ELR (cell line): Measurements from ENCODE around the gene PER1.
"Not testable (repeated sequence)": the region's sequence is repeated elsewhere in the genome, so short reads cannot be mapped to it uniquely, and the experiment has no call there.

Source experiments
- DNase-seq: peaks from one replicate; pipeline ENCODE4 v3.0.0-alpha.2; 2015; ENCODE audit warnings: low read depth

Gene PER1

GRCh38 chr17:8173056-8173870, 21.1 kb upstream of the PER1 start:
- DNase-seq, result peak; percentile 99

GRCh38 chr17:8170186-8170585, 18.0 kb upstream of the PER1 start:
- DNase-seq, result not testable (repeated sequence)

DNA sequence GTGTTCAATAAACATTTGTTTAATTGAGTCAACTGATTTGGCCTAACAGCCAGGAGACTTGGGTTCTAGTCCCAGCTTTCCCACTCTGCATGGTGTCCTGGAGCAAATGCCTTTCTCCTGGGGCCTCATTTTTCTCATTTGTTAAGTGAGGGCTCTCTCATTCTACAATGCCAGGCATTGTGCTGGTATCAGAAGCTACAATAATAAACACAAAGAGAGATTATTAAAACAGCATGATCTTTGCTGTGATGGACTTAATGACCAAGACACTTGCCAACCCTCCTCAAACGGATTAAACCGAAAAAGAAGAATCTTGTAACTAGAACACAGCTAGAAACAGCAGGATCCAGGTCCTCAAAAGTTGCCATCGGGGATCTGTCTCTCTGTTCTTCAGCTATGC, 15.3 kb upstream of the PER1 start:
- DNase-seq, result no peak

GRCh38 chr17:8166731-8167130, 14.5 kb upstream of the PER1 start:
- no peak for DNase-seq

- no peak for DNase-seq
Observed at GRCh38 chr17:8164815-8165131, 12.6 kb upstream of the PER1 start.

DNA sequence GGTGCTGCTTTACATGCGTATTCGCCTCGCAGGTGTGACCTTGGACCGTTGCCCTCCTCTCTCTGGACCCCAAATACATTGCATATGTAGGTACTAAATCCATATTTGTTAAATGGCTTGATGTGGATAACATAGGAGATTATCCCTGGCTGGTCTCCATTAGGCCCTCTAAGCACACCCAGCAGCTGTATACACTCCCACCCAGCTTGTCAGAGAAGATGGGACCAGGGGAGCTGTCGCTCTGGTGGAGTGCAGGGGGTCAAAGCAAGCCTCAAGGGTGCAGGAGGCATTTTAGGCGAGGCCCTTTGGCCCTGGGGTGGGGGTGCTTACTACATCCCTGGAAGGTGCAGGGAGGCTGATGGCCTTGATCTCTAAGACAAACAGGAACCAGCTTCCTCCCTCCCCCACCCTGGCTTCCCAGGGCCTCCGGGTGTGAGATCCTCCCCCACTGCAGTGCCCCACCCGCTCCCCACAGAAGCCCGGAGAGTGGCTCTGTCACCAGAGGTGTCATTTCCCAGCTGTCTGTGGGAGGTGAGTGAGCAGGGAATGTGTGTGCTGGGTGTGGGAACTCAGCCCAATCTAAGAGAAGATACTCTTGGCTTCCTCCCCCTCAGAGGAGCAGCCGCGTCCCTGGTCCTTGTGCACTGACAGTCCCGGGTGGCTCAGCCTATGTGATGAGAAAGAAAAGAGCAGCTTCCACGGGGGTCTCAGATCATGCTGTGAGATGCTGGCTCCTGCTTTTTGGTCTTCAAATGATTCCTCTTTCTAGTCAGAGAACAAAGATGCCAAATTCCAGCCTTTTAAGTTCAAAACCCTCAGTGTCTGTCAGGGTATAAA, 12.0 kb upstream of the PER1 start:
- peak; percentile 50 for DNase-seq

GRCh38 chr17:8162997-8163977, 11.1 kb upstream of the PER1 start:
- DNase-seq, result peak; percentile 28

- peak; percentile 78 for DNase-seq
Observed at GRCh38 chr17:8162233-8162996, 10.2 kb upstream of the PER1 start, which contains the start of gene VAMP2. Gene VAMP2 (minus strand): TSS chr17:8162948. CDS start chr17:8162879, 69 bp downstream.

DNA sequence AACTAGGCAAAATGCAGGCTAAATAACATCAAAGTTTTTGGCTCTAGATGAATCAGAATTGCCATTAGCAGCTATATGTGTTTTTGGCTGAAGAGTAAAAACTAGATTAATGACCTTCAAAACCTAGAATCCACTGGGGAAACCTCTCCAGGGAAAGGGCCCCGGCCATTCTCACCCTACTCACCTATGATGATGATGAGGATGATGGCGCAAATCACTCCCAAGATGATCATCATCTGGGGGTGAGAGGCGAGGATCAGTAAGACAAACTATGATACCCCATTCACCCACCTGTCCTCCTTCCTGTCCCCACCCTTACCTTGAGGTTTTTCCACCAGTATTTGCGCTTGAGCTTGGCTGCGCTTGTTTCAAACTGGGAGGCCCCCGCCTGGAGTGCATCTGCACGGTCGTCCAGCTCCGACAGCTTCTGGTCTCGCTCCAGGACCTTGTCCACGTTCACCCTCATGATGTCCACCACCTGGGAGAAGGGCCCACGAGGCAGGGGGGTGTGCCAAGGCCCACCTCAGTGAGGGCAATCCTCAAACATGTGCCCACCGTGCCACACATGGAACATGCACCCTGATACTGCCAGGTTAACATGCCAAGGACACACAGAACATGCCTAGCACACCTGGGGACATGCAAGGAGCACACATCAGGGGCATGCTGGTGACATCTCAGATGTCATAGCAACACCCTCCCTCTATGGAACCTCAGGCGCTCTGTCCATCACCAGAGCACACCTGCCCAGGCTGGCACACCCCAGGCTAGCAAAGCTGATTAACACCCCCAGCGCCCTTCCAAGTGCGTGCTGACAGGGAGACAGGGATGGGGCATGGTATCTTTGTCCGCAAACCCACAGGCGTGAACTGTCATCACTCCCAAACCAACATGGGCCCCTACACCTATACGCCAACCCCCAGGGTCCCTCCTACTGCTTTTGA, 9.4 kb upstream of the PER1 start:
- no peak for DNase-seq

DNA sequence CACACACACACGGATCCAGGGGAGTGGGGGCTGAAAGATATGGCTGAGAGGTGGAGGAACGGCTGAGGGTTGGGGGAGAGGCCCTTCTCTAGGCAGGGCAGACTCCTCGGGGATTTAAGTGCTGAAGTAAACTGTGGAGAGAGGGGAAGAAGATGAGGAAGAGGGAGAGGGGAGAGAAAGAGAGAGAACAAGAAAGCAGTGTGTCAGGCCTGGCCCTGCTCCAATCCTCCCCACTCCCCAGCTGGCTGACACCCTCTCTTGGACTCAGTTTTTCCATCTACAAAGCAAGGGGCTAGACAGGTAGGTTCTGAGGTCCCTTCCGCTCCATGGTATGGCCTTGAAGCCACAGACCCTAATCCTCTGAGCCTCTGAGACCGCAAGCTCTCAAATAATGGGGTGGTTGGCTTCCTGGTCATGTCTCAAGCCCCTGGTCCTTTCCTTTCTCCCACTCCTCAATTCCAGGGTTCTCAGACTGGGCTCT, 8.6 kb upstream of the PER1 start:
- no peak for DNase-seq

DNA sequence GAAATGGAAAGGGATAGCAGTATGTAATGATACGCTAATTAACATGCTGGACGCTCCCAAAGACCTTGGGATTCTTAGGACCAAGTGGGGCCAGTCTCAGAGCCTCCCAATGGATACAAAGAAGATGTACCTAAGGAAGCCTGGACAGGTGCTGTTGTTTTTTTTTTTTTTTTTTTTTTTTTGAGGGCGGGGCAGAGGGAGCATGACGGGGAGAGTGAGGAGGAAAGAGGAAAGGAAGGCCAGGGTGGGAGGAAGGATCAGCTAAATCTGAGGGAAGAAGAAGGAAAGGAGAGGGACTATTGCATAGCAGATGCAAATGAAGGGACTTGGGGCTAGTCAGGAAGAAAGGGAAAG, 8.0 kb upstream of the PER1 start:
- no peak for DNase-seq

DNA sequence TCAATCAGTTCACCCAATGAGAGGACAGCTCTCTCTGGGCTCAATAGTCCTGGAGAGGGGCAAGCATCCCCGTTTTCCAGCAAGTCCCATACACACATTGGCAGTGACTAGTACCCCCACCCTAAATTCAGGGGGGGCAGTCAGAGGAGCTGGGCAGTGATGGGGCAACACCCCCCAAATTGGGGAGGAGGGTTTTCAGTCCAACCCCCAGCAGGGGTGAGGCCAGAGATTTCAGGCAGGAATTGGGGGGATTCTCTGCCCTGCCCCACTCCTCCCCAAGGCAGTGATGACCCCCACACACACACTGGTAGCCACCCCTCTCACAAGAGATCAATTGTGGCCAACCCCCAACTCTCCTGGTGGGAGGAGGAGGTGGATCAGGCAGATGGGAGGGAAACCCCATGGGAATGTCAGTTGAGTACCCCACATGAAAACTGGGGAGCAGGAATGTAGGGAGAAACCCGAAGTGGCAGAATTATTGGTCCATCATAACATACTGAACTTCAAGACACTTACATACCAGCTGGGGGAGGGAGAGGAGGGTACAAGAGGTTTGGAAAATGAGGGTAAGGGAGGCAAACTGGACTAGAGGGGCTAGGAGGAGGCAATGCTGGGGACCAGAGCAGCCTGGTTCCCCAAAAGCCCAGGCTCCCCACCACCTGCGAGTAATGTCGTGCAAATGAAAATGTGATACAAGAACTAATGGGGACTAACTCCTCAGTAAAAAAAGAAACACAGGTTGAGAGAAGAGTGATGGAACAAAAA, 7.4 kb upstream of the PER1 start:
- DNase-seq, result no peak

DNA sequence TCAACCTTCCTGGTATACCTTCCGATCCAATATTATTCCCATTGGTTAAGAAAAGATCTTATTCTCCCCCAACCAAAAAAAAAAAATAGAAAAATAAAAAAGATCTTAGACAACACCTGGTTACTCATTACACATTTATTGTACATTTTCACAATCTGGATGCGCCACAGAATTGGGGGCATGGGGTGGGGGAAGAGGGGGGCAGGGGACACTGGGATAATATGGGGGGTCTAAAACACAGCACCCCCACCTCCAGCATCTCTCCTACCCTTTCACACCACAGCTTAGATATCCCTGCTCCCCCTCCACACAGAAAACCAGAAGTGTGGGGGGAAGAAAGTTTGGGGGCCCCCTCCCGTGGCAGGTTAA, 6.8 kb upstream of the PER1 start:
- DNase-seq, result no peak

- DNase-seq, result peak; percentile 90
Observed at GRCh38 chr17:8158267-8159031, 6.2 kb upstream of the PER1 start.

DNA sequence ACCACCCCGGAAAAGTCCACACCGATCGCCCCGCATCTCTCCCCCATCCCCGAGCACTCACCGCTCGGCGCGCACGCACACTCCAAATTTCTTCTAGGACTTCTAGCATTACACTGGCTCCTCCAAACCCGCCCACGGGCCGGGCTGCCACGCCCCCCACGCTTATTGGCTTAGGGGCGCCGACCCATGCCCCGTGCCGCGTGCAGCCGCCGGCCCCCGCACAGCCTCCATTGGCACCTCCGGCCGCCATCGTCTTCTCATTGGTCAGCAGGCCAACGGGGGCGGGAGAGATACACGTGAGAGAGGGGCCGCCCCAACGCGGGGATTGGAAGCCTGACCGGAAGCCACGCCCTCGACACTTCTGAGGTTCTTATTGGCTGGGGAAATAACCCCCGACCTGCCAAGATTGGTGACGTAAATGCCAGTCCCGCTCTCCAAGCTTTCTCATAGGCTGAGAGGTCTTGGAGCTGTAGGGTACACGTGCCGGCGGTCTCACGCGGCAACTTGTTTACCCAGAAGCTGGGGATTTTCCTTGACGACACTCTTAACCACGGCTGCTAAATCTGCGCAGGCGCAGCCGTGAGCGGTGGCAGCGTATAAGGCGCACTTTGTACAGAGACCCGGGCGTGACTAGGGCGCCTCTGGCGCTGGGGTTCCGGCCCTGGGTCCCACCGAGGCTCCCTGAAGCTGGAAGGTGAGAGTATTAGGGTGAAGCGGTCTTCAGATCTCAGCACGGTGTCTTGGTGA, 4.2 kb upstream of the PER1 start:
- DNase-seq, result peak; percentile 100

- DNase-seq, result no peak
Observed at GRCh38 chr17:8155996-8156245, 3.7 kb upstream of the PER1 start.

GRCh38 chr17:8155231-8155995, 3.2 kb upstream of the PER1 start:
- no peak for DNase-seq
